Activated gamma-delta T cell treated with Interleukin-2 at 50 U/mL for 16 hours (primary cell): ENCODE results near the gene MMP19.
"Not testable (repeated sequence)": the region's sequence is repeated elsewhere in the genome, so short reads cannot be mapped to it uniquely, and the experiment has no call there.

Experiments used
- DNase-seq: peaks from one replicate; pipeline ENCODE4 v3.0.0-alpha.2; 2020

MMP19 gene

DNA sequence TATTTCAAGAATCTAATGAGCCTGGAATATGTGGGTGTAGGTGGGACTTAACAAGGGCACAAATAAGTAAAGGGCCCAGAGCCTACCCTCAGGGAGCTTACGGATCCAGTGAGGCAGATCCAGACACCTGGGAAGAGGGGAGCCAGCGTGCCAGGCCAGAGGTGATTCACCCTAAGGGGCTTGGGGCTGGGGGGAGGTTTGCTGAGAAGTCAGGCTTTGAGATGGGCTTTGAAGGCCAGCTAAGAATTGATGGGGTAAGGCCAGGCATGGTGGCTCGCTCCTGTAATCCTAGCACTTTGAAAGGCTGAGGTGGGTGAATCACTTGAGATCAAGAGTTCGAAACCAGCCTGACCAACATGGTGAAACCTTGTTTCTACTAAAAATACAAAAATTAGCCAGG is 695 bp upstream of the MMP19 start:
- no peak for DNase-seq

DNA sequence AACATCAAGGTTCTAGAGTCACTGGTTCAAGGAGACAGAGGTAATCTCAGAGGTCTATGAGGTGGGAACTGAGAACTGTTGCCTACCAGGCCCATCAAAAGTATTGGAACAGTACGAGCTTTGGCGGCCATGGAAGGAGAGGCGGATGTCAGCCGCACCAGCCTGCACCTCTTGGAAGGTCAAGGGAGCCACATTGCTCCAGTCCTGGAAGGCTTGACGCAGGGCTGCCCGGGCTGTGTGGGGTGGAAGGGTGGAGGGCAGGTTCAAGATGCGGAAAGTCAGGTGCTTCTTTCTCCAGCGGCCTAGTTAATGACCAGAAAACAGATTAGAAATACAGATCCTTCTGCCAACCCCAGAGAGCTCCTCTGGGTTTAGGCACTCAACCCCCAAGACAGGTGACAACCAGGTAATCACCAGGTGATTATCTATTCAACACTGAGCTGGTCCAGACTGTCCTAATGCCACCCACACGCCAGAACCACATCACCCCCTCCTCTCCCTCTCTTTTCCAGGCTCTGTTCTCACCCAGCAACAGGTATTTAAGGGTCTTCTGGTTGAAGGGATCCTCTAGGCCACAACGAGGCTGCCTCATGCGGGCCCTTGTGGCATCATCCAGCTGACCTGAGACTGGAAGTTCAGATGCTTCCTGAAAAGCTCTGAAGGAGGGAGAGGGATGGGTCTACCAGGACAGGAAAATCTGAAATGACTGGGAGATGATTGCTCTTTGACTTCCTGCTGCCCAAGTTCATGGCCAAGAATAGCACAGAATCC is 2.0 kb downstream of the MMP19 start:
- no peak for DNase-seq

- no peak for DNase-seq
These were observed 3.2 kb downstream of the MMP19 start for GRCh38 chr12:55839345-55840140.

DNA sequence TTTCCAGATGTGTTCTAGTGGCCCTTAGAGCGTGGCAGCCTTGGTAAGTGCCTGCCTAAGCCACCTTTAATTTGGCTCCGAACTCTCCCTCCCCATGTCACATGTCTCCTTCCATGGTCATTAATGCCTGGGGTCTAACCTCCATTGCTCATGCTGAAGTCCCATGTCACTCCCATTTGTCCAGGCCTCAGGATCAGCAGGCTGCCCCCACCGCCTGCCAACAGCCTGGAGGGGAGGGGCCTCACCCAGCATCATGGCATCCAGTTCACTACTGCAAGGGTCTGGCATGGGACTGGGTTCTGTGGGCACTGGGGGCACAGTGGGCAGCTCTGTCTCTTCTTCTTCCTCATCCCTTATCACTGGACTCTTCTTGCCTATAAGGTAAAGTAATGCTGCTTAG is 4.4 kb downstream of the MMP19 start:
- no peak for DNase-seq

GRCh38 chr12:55834400-55834799 is 8.3 kb downstream of the MMP19 start:
- not testable (repeated sequence) for DNase-seq

DNA sequence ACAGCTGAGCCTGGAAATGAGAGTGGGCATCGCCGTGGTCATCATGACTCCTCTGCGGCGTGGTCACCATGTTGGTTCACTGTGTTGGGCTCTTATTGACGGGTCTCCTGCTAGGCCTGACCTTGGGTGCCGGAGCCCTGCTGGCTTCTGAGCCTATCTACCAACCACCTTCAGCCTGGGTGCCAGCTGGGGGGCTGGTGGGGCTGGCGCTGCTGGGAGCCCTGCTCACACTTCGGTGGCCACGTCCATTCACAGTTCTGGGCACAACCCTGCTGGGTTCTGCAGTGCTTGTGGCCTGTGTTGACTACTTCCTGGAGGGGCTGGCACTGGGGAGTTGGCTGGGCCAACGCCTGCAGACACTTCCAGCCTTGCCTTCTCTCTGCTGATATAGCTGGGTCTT is 9.7 kb downstream of the MMP19 start:
- no peak for DNase-seq

GRCh38 chr12:55831447-55831815 is 11.3 kb downstream of the MMP19 start:
- DNase-seq: no peak

GRCh38 chr12:55830601-55831446 is 11.9 kb downstream of the MMP19 start:
- peak; percentile 59 for DNase-seq

- DNase-seq: peak; percentile 47
These were observed 12.7 kb downstream of the MMP19 start for GRCh38 chr12:55829967-55830600.

DNA sequence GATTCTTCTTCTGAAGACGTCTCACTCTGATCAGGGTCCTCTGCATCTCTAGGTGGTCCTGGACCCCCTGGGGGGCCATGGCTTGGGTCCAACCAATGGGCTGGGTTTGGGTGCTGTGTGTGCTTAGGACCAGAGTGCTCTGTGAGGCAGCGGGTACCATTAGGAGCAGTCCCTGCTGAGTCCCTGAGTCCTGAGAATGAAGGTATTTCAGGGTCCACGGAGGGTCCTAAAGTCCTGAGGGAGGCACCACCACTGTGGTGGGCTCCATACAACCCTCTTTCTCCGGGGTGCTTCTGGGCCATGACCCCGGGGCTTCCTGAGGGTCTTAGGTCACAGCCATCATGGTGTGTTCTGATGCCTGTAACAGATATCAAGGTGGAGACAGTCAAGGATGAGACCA is 14.4 kb downstream of the MMP19 start:
- no peak for DNase-seq

DNA sequence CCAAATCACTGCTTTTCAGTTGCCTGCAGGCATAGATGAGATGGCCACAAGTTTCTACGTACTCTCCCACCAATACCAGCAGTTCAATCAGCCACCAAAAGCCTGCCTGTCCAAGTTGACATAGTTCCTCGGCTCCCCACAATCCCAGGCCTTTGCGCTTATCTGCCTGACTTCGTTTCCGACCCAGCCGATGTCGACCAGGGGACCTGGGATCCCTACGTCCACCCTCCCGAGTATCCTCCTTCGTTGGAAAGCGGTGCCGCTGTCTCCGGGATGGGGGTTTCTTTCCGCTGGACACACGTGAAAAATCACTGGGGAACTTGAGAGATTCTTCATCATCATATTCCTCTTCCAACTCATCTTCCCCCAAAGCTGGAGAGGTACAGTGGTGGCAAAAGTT is 14.9 kb downstream of the MMP19 start:
- DNase-seq: no peak

DNA sequence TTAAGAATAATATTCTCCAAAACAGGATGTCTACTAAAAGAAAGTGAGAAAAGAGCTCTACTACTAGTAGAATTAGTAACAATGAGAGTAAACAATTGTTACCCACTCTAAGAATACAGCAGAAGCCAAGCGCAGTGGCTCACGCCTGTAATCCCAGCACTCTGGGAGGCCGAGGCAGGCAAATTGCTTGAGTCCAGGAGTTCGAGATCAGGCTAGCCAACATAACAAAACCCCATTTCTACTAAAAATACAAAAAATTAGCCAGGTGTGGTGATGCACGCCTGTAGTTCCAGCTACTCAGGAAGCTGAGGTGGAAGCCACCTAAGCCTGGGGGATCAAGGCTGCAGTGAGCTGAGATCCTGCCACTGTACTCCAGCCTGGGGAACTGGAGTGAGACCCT is 18.0 kb downstream of the MMP19 start:
- DNase-seq: no peak

- DNase-seq: no peak
These were observed 19.3 kb downstream of the MMP19 start for GRCh38 chr12:55823419-55823818.

GRCh38 chr12:55822228-55822627 is 20.5 kb downstream of the MMP19 start:
- no peak for DNase-seq

- DNase-seq: no peak
These were observed 22.1 kb downstream of the MMP19 start for GRCh38 chr12:55820679-55821078.

DNA sequence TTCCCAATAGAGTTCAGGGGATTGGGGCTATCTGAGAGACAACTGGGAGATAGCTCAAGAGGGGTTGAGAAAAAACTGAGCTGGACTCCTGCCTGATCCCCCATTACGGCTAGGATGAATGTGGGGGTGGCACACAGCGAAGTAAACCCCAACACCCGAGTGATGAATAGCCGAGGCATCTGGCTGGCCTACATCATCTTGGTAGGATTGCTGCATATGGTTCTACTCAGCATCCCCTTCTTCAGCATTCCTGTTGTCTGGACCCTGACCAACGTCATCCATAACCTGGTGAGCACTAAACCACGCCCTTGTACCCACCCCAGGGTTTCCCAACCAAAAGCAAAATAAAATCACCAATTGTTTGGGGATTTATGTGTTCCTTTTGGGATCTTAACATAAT is 23.9 kb downstream of the MMP19 start:
- no peak for DNase-seq

GRCh38 chr12:55818140-55818728 is 24.5 kb downstream of the MMP19 start:
- DNase-seq: no peak

- peak; percentile 96 for DNase-seq
These were observed 25.2 kb downstream of the MMP19 start, which contains the start of the genes ORMDL2 and SARNP for GRCh38 chr12:55817345-55818139. ORMDL2 (plus strand) TSS chr12:55818041; CDS start chr12:55819000, 959 bp downstream. SARNP (minus strand) TSS chr12:55817724; CDS start chr12:55817701, 23 bp downstream.

- no peak for DNase-seq
These were observed 25.8 kb downstream of the MMP19 start for GRCh38 chr12:55816881-55817344.

DNA sequence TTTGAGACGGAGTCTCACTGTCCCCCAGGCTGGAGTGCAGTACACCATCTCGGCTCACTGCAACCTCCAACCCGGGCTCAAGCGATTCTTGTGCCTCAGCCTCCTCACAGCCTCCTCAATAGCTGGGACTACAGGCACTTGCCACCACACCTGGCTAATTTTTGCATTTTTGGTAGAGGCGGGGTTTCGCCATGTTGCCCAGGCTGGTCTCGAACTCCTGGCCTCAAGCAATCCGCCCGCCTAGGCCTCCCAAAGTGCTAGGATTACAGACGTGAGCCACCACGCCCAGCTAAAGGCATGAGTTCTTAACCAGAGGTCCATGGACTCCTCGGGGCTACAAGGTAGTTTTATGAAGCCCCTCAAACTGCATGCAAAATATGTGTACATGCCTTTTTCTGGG is 27.3 kb downstream of the MMP19 start:
- DNase-seq: no peak

GRCh38 chr12:55814257-55814656 is 28.5 kb downstream of the MMP19 start:
- DNase-seq: no peak
